GM23338 (cell line): ENCODE results near the gene PHC1. TPM values are rescaled to one million over a fixed set of nuclear protein-coding genes. Genes with fewer than 3 reads are reported as not detected.

Experiments used
- ATAC-seq: fragments of 200-7000 bp; cut with Tn5 transposase; 3 replicates; pipeline ENCODE4 v1.9.1; 2020
- DNase-seq: peaks from one replicate; pipeline ENCODE4 v3.0.0-alpha.2; 2015; ENCODE audit warnings: low spot score
- H2AFZ ChIP-seq: fragments of 200-600 bp; sonication (generic); 2 replicates; pipeline ENCODE4 v1.8.0; 2016; ENCODE audit warnings: antibody characterized with exemption, mild to moderate bottlenecking, moderate library complexity
- H3F3A ChIP-seq: fragments of 200-600 bp; sonication (generic); replicated peaks from 2 replicates; pipeline ENCODE4 v1.8.0; 2017; ENCODE audit warnings: antibody characterized with exemption, mixed run types, low read depth
- H3K27ac ChIP-seq: fragments of 200-600 bp; sonication (generic); 2 replicates; pipeline ENCODE4 v1.6.1; 2016; ENCODE audit warnings: low read depth
- H3K27me3 ChIP-seq: fragments of 200-600 bp; sonication (generic); 2 replicates; pipeline ENCODE4 v1.8.0; 2016; ENCODE audit warnings: mild to moderate bottlenecking, mixed run types, moderate library complexity; ENCODE audit not compliant: insufficient read depth
- H3K36me3 ChIP-seq: fragments of 200-600 bp; sonication (generic); 2 replicates; pipeline ENCODE4 v1.8.0; 2016; ENCODE audit warnings: mild to moderate bottlenecking; ENCODE audit not compliant: insufficient read depth
- H3K4me1 ChIP-seq: fragments of 200-600 bp; sonication (generic); 2 replicates; pipeline ENCODE4 v1.8.0; 2016; ENCODE audit warnings: mild to moderate bottlenecking, moderate library complexity; ENCODE audit not compliant: insufficient read depth
- H3K4me2 ChIP-seq: fragments of 200-600 bp; sonication (generic); 2 replicates; pipeline ENCODE4 v1.7.1; 2017; ENCODE audit warnings: mixed run types
- H3K4me3 ChIP-seq: fragments of 200-600 bp; sonication (generic); 2 replicates; pipeline ENCODE4 v1.6.1; 2016; ENCODE audit warnings: mixed run types
- H3K79me2 ChIP-seq: fragments of 200-600 bp; sonication (generic); replicated peaks from 2 replicates; pipeline ENCODE4 v1.8.0; 2017; ENCODE audit warnings: mild to moderate bottlenecking; ENCODE audit not compliant: insufficient read depth
- H3K9me2 ChIP-seq: fragments of 200-600 bp; sonication (generic); 2 replicates; pipeline ENCODE4 v1.8.0; 2017; ENCODE audit not compliant: insufficient read depth
- H4K20me1 ChIP-seq: fragments of 200-600 bp; sonication (generic); replicated peaks from 2 replicates; pipeline ENCODE4 v1.8.0; 2017; ENCODE audit warnings: mild to moderate bottlenecking; ENCODE audit not compliant: insufficient read depth
- H3K27ac Mint-ChIP-seq: 2 replicates; pipeline ENCODE4 v1.8.0; 2020; ENCODE audit warnings: inconsistent platforms, mild to moderate bottlenecking, moderate library complexity, mixed read lengths
- H3K27me3 Mint-ChIP-seq: 3 replicates; pipeline ENCODE4 v1.8.0; 2022; ENCODE audit warnings: low read depth, mild to moderate bottlenecking, moderate library complexity, mixed read lengths, inconsistent platforms; ENCODE audit not compliant: insufficient read depth, poor library complexity
- H3K36me3 Mint-ChIP-seq: 3 replicates; pipeline ENCODE4 v1.8.0; 2021; ENCODE audit warnings: low read depth, mild to moderate bottlenecking, inconsistent platforms, moderate library complexity, mixed read lengths
- H3K4me1 Mint-ChIP-seq: 3 replicates; pipeline ENCODE4 v1.8.0; 2020; ENCODE audit warnings: mild to moderate bottlenecking, inconsistent platforms, mixed read lengths
- H3K4me3 Mint-ChIP-seq: 3 replicates; pipeline ENCODE4 v1.8.0; 2021; ENCODE audit warnings: moderate library complexity, mild to moderate bottlenecking, inconsistent platforms, mixed read lengths
- H3K9me3 Mint-ChIP-seq: 3 replicates; pipeline ENCODE4 v1.8.0; 2020; ENCODE audit warnings: moderate library complexity, mild to moderate bottlenecking, inconsistent platforms, mixed read lengths
- CREB1 ChIP-seq: fragments of 250-450 bp; sonication (Bioruptor Pico); IDR thresholded peaks from 2 replicates; pipeline ENCODE4 v1.5.0; 2020; ENCODE audit warnings: low read depth, mild to moderate bottlenecking, moderate library complexity
- EZH2 ChIP-seq: fragments of 200-600 bp; sonication (generic); IDR thresholded peaks from one replicate; pipeline ENCODE4 v1.8.0; 2017; ENCODE audit warnings: antibody characterized with exemption, mild to moderate bottlenecking, low read depth; ENCODE audit not compliant: unreplicated experiment
- EZH2phosphoT487 ChIP-seq: fragments of 200-600 bp; sonication (generic); IDR thresholded peaks from one replicate; pipeline ENCODE4 v1.8.1; 2018; ENCODE audit warnings: antibody characterized with exemption; ENCODE audit not compliant: unreplicated experiment
- JUNB ChIP-seq: IDR thresholded peaks from one replicate; pipeline ENCODE4 v1.6.1; 2016; ENCODE audit warnings: antibody characterized with exemption; ENCODE audit not compliant: unreplicated experiment
- NANOG ChIP-seq: IDR thresholded peaks from 2 replicates; pipeline ENCODE4 v1.6.1; 2016; ENCODE audit warnings: antibody characterized with exemption, borderline replicate concordance
- POLR2AphosphoS5 ChIP-seq: IDR thresholded peaks from 2 replicates; pipeline ENCODE4 v1.6.1; 2016; ENCODE audit warnings: antibody characterized with exemption, low read depth
- STAT1 ChIP-seq: IDR thresholded peaks from one replicate; pipeline ENCODE4 v1.6.1; 2016; ENCODE audit warnings: antibody characterized with exemption; ENCODE audit not compliant: unreplicated experiment
- ZNF114 ChIP-seq: fragments of 250-450 bp; sonication (Bioruptor Pico); IDR thresholded peaks from 2 replicates; pipeline ENCODE4 v1.5.0; 2020; ENCODE audit warnings: mild to moderate bottlenecking, moderate library complexity
- ZNF331 ChIP-seq: fragments of 250-450 bp; sonication (Bioruptor Pico); IDR thresholded peaks from 2 replicates; pipeline ENCODE4 v1.5.0; 2020; ENCODE audit warnings: low read depth, mild to moderate bottlenecking, moderate library complexity
- polyA plus RNA-seq: library from polyadenylated mRNA; unstranded; fragments of >200 nt; fragmentation: Nextera tagmentation; extraction: Ambion mirVana; gene quantifications from 2 replicates; pipeline ENCODE4 v1.2.1, GENCODE V29; 2016
- total RNA-seq: library from RNA; depleted of rRNA; stranded (reverse); fragments of >200 nt; shearing (Covaris generic); gene quantifications from 2 replicates; pipeline ENCODE4 v1.2.3, GENCODE V29; 2014
- TF ChIP-seq, protein P1 (sequence below): IDR thresholded peaks from 2 replicates; pipeline ENCODE4 v1.6.1; 2016; ENCODE audit warnings: antibody characterized with exemption
- TF ChIP-seq, protein P2 (sequence below): IDR thresholded peaks from one replicate; pipeline ENCODE4 v1.6.1; 2018; ENCODE audit warnings: antibody characterized with exemption; ENCODE audit not compliant: unreplicated experiment
- TF ChIP-seq, protein P3 (sequence below), 2 experiments: fragments of 200-600 bp in 1 of 2; sonication (generic) in 1 of 2; conservative IDR thresholded peaks; 2 replicates each; pipeline versions ENCODE4 v1.5.1 to v1.6.1; 2016 to 2017; ENCODE audit warnings: antibody characterized with exemption in 2 of 2, low read depth in 2 of 2, mild to moderate bottlenecking in 2 of 2, moderate library complexity in 1 of 2

The PHC1 gene
- total and polyA plus RNA-seq, 2 experiments from 2014 or later, result 303 to 1,069 TPM

DNA sequence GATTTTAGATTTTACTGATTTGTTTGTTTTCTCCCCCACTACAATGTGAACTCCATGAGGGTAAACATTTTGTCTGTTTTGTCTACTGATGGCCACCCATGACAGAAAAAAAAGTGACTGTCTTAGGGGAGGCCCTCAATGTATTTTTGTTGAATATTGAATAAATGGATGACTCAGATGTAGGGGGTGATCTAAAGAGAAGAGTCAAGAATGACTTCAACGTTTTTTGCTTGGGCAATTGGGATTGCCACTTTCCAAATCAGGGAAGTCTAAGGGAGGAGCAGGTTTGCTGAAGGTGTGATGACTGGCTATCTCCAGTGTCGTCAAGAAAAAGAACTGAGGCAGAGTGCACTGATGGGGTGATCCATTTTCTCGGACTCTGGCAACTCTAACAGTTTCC, 10.7 kb upstream of the PHC1 start (continued):
- TF ChIP-seq JUNB (no peak), CREB1 (CRISPR knock-in tag) (no peak), ZNF331 (no peak), POLR2AphosphoS5 (no peak), STAT1 (no peak), EZH2phosphoT487 (no peak), NANOG (no peak), EZH2 (no peak)
- TF ChIP-seq, protein P1, sequence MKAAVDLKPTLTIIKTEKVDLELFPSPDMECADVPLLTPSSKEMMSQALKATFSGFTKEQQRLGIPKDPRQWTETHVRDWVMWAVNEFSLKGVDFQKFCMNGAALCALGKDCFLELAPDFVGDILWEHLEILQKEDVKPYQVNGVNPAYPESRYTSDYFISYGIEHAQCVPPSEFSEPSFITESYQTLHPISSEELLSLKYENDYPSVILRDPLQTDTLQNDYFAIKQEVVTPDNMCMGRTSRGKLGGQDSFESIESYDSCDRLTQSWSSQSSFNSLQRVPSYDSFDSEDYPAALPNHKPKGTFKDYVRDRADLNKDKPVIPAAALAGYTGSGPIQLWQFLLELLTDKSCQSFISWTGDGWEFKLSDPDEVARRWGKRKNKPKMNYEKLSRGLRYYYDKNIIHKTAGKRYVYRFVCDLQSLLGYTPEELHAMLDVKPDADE, result no peak
- TF ChIP-seq, protein P2, sequence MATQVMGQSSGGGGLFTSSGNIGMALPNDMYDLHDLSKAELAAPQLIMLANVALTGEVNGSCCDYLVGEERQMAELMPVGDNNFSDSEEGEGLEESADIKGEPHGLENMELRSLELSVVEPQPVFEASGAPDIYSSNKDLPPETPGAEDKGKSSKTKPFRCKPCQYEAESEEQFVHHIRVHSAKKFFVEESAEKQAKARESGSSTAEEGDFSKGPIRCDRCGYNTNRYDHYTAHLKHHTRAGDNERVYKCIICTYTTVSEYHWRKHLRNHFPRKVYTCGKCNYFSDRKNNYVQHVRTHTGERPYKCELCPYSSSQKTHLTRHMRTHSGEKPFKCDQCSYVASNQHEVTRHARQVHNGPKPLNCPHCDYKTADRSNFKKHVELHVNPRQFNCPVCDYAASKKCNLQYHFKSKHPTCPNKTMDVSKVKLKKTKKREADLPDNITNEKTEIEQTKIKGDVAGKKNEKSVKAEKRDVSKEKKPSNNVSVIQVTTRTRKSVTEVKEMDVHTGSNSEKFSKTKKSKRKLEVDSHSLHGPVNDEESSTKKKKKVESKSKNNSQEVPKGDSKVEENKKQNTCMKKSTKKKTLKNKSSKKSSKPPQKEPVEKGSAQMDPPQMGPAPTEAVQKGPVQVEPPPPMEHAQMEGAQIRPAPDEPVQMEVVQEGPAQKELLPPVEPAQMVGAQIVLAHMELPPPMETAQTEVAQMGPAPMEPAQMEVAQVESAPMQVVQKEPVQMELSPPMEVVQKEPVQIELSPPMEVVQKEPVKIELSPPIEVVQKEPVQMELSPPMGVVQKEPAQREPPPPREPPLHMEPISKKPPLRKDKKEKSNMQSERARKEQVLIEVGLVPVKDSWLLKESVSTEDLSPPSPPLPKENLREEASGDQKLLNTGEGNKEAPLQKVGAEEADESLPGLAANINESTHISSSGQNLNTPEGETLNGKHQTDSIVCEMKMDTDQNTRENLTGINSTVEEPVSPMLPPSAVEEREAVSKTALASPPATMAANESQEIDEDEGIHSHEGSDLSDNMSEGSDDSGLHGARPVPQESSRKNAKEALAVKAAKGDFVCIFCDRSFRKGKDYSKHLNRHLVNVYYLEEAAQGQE, result no peak

DNA sequence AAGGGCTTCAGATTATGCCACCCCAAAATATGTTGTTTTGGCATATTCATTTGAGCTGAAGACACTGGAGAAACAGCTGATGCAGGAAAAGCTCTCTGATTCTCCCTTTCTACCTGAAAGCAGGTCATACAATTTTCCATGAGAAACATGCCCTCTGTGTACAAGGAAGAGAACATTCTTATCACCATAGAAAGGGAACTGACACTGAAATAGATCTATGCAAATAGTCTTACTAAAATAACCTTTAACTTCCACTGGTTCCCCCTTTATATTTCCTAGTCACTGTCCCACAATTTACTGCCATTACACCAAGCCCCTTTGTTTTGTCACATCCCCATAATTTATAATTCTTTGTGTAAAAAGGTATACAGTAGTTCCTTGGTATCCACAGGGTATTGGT, 9.6 kb upstream of the PHC1 start:
- 0 out of 2 replicates have a peak overlapping the region, but pooled peaks have one; percentile 41 for H3K27ac ChIP-seq
- Mint-ChIP-seq H3K4me1 (peaks cover 34% of the 10 kb centered on the region), H3K4me3 (no peak overlapping the region), H3K36me3 (peaks cover 45% of the 10 kb centered on the region), H3K27me3 (peaks cover 9% of the 10 kb centered on the region), H3K9me3 (peaks cover 33% of the 10 kb centered on the region), H3K27ac (peak overlapping the region; percentile 82)
- H2AFZ ChIP-seq, result no peak overlapping the region
- no peaks in the 10 kb centered on the region for H3K27me3 ChIP-seq
- TF ChIP-seq EZH2 (no peak), POLR2AphosphoS5 (no peak), ZNF114 (CRISPR knock-in tag) (no peak)
- TF ChIP-seq, protein P3, sequence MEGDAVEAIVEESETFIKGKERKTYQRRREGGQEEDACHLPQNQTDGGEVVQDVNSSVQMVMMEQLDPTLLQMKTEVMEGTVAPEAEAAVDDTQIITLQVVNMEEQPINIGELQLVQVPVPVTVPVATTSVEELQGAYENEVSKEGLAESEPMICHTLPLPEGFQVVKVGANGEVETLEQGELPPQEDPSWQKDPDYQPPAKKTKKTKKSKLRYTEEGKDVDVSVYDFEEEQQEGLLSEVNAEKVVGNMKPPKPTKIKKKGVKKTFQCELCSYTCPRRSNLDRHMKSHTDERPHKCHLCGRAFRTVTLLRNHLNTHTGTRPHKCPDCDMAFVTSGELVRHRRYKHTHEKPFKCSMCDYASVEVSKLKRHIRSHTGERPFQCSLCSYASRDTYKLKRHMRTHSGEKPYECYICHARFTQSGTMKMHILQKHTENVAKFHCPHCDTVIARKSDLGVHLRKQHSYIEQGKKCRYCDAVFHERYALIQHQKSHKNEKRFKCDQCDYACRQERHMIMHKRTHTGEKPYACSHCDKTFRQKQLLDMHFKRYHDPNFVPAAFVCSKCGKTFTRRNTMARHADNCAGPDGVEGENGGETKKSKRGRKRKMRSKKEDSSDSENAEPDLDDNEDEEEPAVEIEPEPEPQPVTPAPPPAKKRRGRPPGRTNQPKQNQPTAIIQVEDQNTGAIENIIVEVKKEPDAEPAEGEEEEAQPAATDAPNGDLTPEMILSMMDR (conservative IDR thresholded peaks at IDR 0.05; ENCODE audit: low read depth in 2 of 2), result no peak
- TF ChIP-seq, protein P1, result no peak
- no peaks in the 10 kb centered on the region for H3K36me3 ChIP-seq
- H3F3A ChIP-seq, result no peaks in the 10 kb centered on the region
- no peak for DNase-seq
- H3K4me1 ChIP-seq, result peaks cover 24% of the 10 kb centered on the region
- no peaks in the 10 kb centered on the region for H4K20me1 ChIP-seq
- no peaks in the 10 kb centered on the region for H3K79me2 ChIP-seq
- H3K4me2 ChIP-seq, result no peak overlapping the region
- ATAC-seq, result no peak
- no peak overlapping the region for H3K4me3 ChIP-seq
- H3K9me2 ChIP-seq, result no peaks in the 10 kb centered on the region
